Renal pelvis (tissue), 3 donors: ENCODE results near the gene ZNF629. TPM values are rescaled to one million over a fixed set of nuclear protein-coding genes. Genes with fewer than 3 reads are reported as not detected.

Source experiments
- polyA plus RNA-seq, 3 donors: library from polyadenylated mRNA; unstranded; fragments of 120-200 nt; gene quantifications; one replicate each; pipeline ENCODE4 v1.2.1, GENCODE V29; 2013; ENCODE audit not compliant: insufficient read length in 3 of 3

Gene ZNF629
- polyA plus RNA-seq, 3 donors: 26.5 to 32.4 (median 30.3) TPM

Other genes starting within 250 kb of the ZNF629 start
- gene ZNF764, start 228.8 kb downstream of the ZNF629 start, polyA plus RNA-seq: 10 to 100 TPM; 13.3 to 18.8 (median 14.4) TPM
- 10 to 100 TPM; 14.2 to 19.7 (median 17.7) TPM for gene ZNF688, start 215.5 kb downstream of the ZNF629 start, polyA plus RNA-seq
- gene ZNF785, start 201.5 kb downstream of the ZNF629 start, polyA plus RNA-seq: 10 to 100 TPM; 21.3 to 36.9 (median 32.1) TPM
- gene ZNF689, start 176.8 kb downstream of the ZNF629 start, polyA plus RNA-seq: 10 to 100 TPM; 14.8 to 16.2 (median 15.7) TPM
- gene PRR14, start 136.2 kb downstream of the ZNF629 start, polyA plus RNA-seq: 10 to 100 TPM; 50.6 to 52.4 (median 51.8) TPM
- gene FBRS, start 128.8 kb downstream of the ZNF629 start, polyA plus RNA-seq: 10 to 100 TPM; 69.5 to 85.7 (median 76.5) TPM
- 10 to 100 TPM; 38.6 to 55.8 (median 43.9) TPM for gene SRCAP, start 88.0 kb downstream of the ZNF629 start, polyA plus RNA-seq
- 10 to 100 TPM; 28.7 to 44.8 (median 40.7) TPM for gene PHKG2, start 38.8 kb downstream of the ZNF629 start, polyA plus RNA-seq
- gene CFAP119, start 25.1 kb downstream of the ZNF629 start, polyA plus RNA-seq: 10 to 100 TPM; 11.8 to 14.6 (median 12.8) TPM
- gene RNF40, start 24.9 kb downstream of the ZNF629 start, polyA plus RNA-seq: 100 to 1,000 TPM; 120 to 133 (median 120) TPM
- 10 to 100 TPM; 43.7 to 52.6 (median 44.6) TPM for gene BCL7C, start 106.9 kb upstream of the ZNF629 start, polyA plus RNA-seq
- gene CTF1, start 109.4 kb upstream of the ZNF629 start, polyA plus RNA-seq: 1 to 10 TPM; 7.5 to 8.4 (median 7.7) TPM
- gene FBXL19, start 136.4 kb upstream of the ZNF629 start, polyA plus RNA-seq: 10 to 100 TPM; 32.2 to 35.4 (median 34.8) TPM
- gene ORAI3, start 161.9 kb upstream of the ZNF629 start, polyA plus RNA-seq: 10 to 100 TPM; 21.7 to 23.4 (median 23.3) TPM
- gene SETD1A, start 170.5 kb upstream of the ZNF629 start, polyA plus RNA-seq: 10 to 100 TPM; 18.7 to 22.6 (median 20.2) TPM
- gene HSD3B7, start 198.0 kb upstream of the ZNF629 start, polyA plus RNA-seq: 10 to 100 TPM in 2 of 3 donors, 1 to 10 TPM in 1; 8.1 to 10.9 (median 10.8) TPM
- gene STX1B, start 223.4 kb upstream of the ZNF629 start, polyA plus RNA-seq: 1 to 10 TPM; 1.2 to 2.2 (median 1.7) TPM
- 10 to 100 TPM; 38.4 to 47.3 (median 45.4) TPM for gene STX4, start 246.4 kb upstream of the ZNF629 start, polyA plus RNA-seq